Lower lobe of right lung (tissue), 2 donors: Measurements from ENCODE around the gene FAM120A. TPM values are rescaled to one million over a fixed set of nuclear protein-coding genes. Genes with fewer than 3 reads are reported as not detected.
A peak's percentile ranks its signal among the peaks of the same experiment; 100 is the strongest.

Source experiments
- ATAC-seq, 2 donors: fragments of 200-7000 bp; cut with Tn5 transposase; one replicate each; pipeline ENCODE4 v1.9.1; 2020 to 2022; ENCODE audit warnings: mild to moderate bottlenecking in 2 of 2, moderate library complexity in 2 of 2
- DNase-seq: peaks from one replicate; pipeline ENCODE4 v3.0.0-alpha.2; 2020
- H3K27ac ChIP-seq: fragments of 200-600 bp; one replicate; pipeline ENCODE4 v1.8.0; 2022
- H3K27me3 ChIP-seq: fragments of 200-600 bp; one replicate; pipeline ENCODE4 v1.8.0; 2022; ENCODE audit warnings: low read depth
- H3K36me3 ChIP-seq: fragments of 200-600 bp; one replicate; pipeline ENCODE4 v1.8.0; 2022; ENCODE audit warnings: mild to moderate bottlenecking
- H3K4me1 ChIP-seq: fragments of 200-600 bp; one replicate; pipeline ENCODE4 v1.8.0; 2022
- H3K4me3 ChIP-seq: fragments of 200-600 bp; one replicate; pipeline ENCODE4 v1.8.0; 2022; ENCODE audit warnings: mild to moderate bottlenecking
- H3K9me3 ChIP-seq: fragments of 200-600 bp; one replicate; pipeline ENCODE4 v1.8.0; 2022
- CTCF ChIP-seq: fragments of 200-600 bp; IDR thresholded peaks from one replicate; pipeline ENCODE4 v1.8.0; 2022; ENCODE audit warnings: antibody characterized with exemption, mild to moderate bottlenecking
- intact Hi-C: fragments of 100-400 bp; cut with DNase I; formaldehyde crosslinking; loops from one replicate; pipeline ENCODE4 v1.11.0; 2022
- total RNA-seq: library from RNA; stranded (reverse); fragmentation: NEBNext Ultra II Directional; extraction: Animal tissue kit (Norgen Biotek cat#: 25700); gene quantifications from one replicate; pipeline ENCODE4 v1.2.1, GENCODE V29; 2021
- donor health status: DM: no; HTN: yes; CAD: no; lungs with severe emphysema.

FAM120A gene
- total RNA-seq, 1 donor from 2014 or later = 114 TPM

GRCh38 chr9:93585695-93586094 is 134.2 kb downstream of the FAM120A start:
- intact Hi-C loops = no loop called here
- no peak for TF ChIP-seq CTCF
- no peaks in the 10 kb centered on the region for H3K9me3 ChIP-seq
- ATAC-seq = no peak
- no peak for DNase-seq
- H3K27ac ChIP-seq = peak overlapping the region; percentile 5
- peaks cover 58% of the 10 kb centered on the region for H3K4me1 ChIP-seq
- H3K4me3 ChIP-seq = no peak overlapping the region
- H3K27me3 ChIP-seq = no peaks in the 10 kb centered on the region
- no peaks in the 10 kb centered on the region for H3K36me3 ChIP-seq

GRCh38 chr9:93586290-93587057 is 135.0 kb downstream of the FAM120A start:
- Histone ChIP-seq H3K4me1 (peaks cover 53% of the 10 kb centered on the region), H3K9me3 (no peaks in the 10 kb centered on the region), H3K4me3 (no peak overlapping the region), H3K27me3 (no peaks in the 10 kb centered on the region), H3K27ac (peak overlapping the region; percentile 48), H3K36me3 (no peaks in the 10 kb centered on the region)
- DNase-seq (peak; percentile 50), ATAC-seq (peak in 1 of 2 donors; percentile 15)
- no peak for TF ChIP-seq CTCF
- intact Hi-C loops = no loop called here

- intact Hi-C loops = no loop called here
- Histone ChIP-seq H3K36me3 (no peaks in the 10 kb centered on the region), H3K4me3 (no peak overlapping the region), H3K9me3 (no peaks in the 10 kb centered on the region), H3K27ac (no peak overlapping the region), H3K27me3 (no peaks in the 10 kb centered on the region), H3K4me1 (peaks cover 52% of the 10 kb centered on the region)
- no peak for ATAC-seq
- no peak for DNase-seq
- no peak for TF ChIP-seq CTCF
Observed at GRCh38 chr9:93587284-93587650, 135.8 kb downstream of the FAM120A start.

GRCh38 chr9:93587651-93588347 is 136.3 kb downstream of the FAM120A start:
- no peak overlapping the region for H3K4me3 ChIP-seq
- ATAC-seq (peak in 1 of 2 donors; percentile 3), DNase-seq (no peak)
- H3K36me3 ChIP-seq = no peaks in the 10 kb centered on the region
- intact Hi-C loops = no loop called here
- H3K9me3 ChIP-seq = no peaks in the 10 kb centered on the region
- no peaks in the 10 kb centered on the region for H3K27me3 ChIP-seq
- TF ChIP-seq CTCF = peak; percentile 11
- H3K4me1 ChIP-seq = peaks cover 51% of the 10 kb centered on the region
- H3K27ac ChIP-seq = no peak overlapping the region

GRCh38 chr9:93588641-93589609 is 137.4 kb downstream of the FAM120A start:
- no peaks in the 10 kb centered on the region for H3K36me3 ChIP-seq
- TF ChIP-seq CTCF = no peak
- no peak for ATAC-seq
- intact Hi-C loops = no loop called here
- peak overlapping the region; percentile 25 for H3K27ac ChIP-seq
- no peak for DNase-seq
- peaks cover 58% of the 10 kb centered on the region for H3K4me1 ChIP-seq
- no peaks in the 10 kb centered on the region for H3K27me3 ChIP-seq
- no peak overlapping the region for H3K4me3 ChIP-seq
- H3K9me3 ChIP-seq = no peaks in the 10 kb centered on the region
